Cardiac muscle cell (in vitro differentiated cells and primary cell): ENCODE data around the gene CAMKMT. TPM values are rescaled to one million over a fixed set of nuclear protein-coding genes. Genes with fewer than 3 reads are reported as not detected.

Experiments
- DNase-seq, 2 donors: peaks; one replicate each; pipeline versions ENCODE4 v3.0.0 to v3.0.0-alpha.2; 2010 to 2017; ENCODE audit warnings: low read depth in 1 of 2, low spot score in 1 of 2
- H3K27ac ChIP-seq: fragments of 200-600 bp; sonication (generic); 2 replicates; pipeline ENCODE4 v1.5.1; 2016
- H3K27me3 ChIP-seq: fragments of 200-600 bp; sonication (generic); 2 replicates; pipeline ENCODE4 v1.6.0; 2016; ENCODE audit warnings: control low read depth
- H3K36me3 ChIP-seq: fragments of 200-600 bp; sonication (generic); 2 replicates; pipeline ENCODE4 v1.5.1; 2016; ENCODE audit warnings: control low read depth
- H3K4me1 ChIP-seq: fragments of 200-600 bp; sonication (generic); 2 replicates; pipeline ENCODE4 v1.8.1; 2017; ENCODE audit warnings: low read depth, mild to moderate bottlenecking, mixed run types
- H3K4me3 ChIP-seq: fragments of 200-600 bp; sonication (generic); 2 replicates; pipeline ENCODE4 v1.5.1; 2016; ENCODE audit warnings: mild to moderate bottlenecking
- H3K9me3 ChIP-seq: fragments of 200-600 bp; sonication (generic); 2 replicates; pipeline ENCODE4 v1.5.1; 2017; ENCODE audit warnings: low read depth, mild to moderate bottlenecking, control low read depth
- CTCF ChIP-seq: IDR thresholded peaks from 2 replicates; pipeline ENCODE4 v1.5.1; 2012; ENCODE audit warnings: low read depth, mild to moderate bottlenecking, low read length
- polyA plus RNA-seq: library from polyadenylated mRNA; unstranded; fragments of >200 nt; fragmentation: Nextera tagmentation; extraction: Ambion mirVana; gene quantifications from 2 replicates; pipeline ENCODE4 v1.2.1, GENCODE V29; 2016
- total RNA-seq: library from RNA; depleted of rRNA; stranded (reverse); fragments of >200 nt; gene quantifications from 2 replicates; pipeline ENCODE4 v1.2.3, GENCODE V29; 2016

The CAMKMT gene
- total and polyA plus RNA-seq, 2 experiments from 2014 or later, result 16.9 to 20.6 TPM

GRCh38 chr2:44645937-44646336 is 284.2 kb downstream of the CAMKMT start:
- Histone ChIP-seq H3K9me3 (no peaks in the 10 kb centered on the region), H3K27ac (no peak overlapping the region), H3K27me3 (no peaks in the 10 kb centered on the region), H3K36me3 (no peaks in the 10 kb centered on the region), H3K4me1 (peaks cover 9% of the 10 kb centered on the region), H3K4me3 (no peak overlapping the region)
- TF ChIP-seq CTCF, result no peak
- no peak for DNase-seq

GRCh38 chr2:44649381-44649780 is 287.6 kb downstream of the CAMKMT start:
- H3K4me1 ChIP-seq, result no peaks in the 10 kb centered on the region
- H3K27ac ChIP-seq, result no peak overlapping the region
- H3K36me3 ChIP-seq, result no peaks in the 10 kb centered on the region
- no peak for TF ChIP-seq CTCF
- no peaks in the 10 kb centered on the region for H3K9me3 ChIP-seq
- peak in 1 of 2 donors; percentile 9 for DNase-seq
- no peaks in the 10 kb centered on the region for H3K27me3 ChIP-seq
- H3K4me3 ChIP-seq, result no peak overlapping the region

- no peak for DNase-seq
- Histone ChIP-seq H3K4me3 (no peak overlapping the region), H3K27me3 (no peaks in the 10 kb centered on the region), H3K9me3 (no peaks in the 10 kb centered on the region), H3K4me1 (no peaks in the 10 kb centered on the region), H3K27ac (no peak overlapping the region), H3K36me3 (no peaks in the 10 kb centered on the region)
- TF ChIP-seq CTCF, result no peak
Observed at GRCh38 chr2:44650796-44651195, 289.0 kb downstream of the CAMKMT start.

GRCh38 chr2:44651974-44652373 is 290.2 kb downstream of the CAMKMT start:
- Histone ChIP-seq H3K27ac (no peak overlapping the region), H3K4me1 (no peaks in the 10 kb centered on the region), H3K36me3 (no peaks in the 10 kb centered on the region), H3K27me3 (no peaks in the 10 kb centered on the region), H3K4me3 (no peak overlapping the region), H3K9me3 (no peaks in the 10 kb centered on the region)
- no peak for DNase-seq
- TF ChIP-seq CTCF, result no peak

GRCh38 chr2:44652701-44653100 is 291.0 kb downstream of the CAMKMT start:
- no peak for DNase-seq
- Histone ChIP-seq H3K27me3 (no peaks in the 10 kb centered on the region), H3K27ac (no peak overlapping the region), H3K4me1 (peaks cover 2% of the 10 kb centered on the region), H3K9me3 (no peaks in the 10 kb centered on the region), H3K4me3 (no peak overlapping the region), H3K36me3 (no peaks in the 10 kb centered on the region)
- no peak for TF ChIP-seq CTCF

GRCh38 chr2:44655401-44655864 is 293.7 kb downstream of the CAMKMT start:
- no peak for DNase-seq
- H3K36me3 ChIP-seq, result no peaks in the 10 kb centered on the region
- H3K27ac ChIP-seq, result no peak overlapping the region
- H3K4me1 ChIP-seq, result peaks cover 4% of the 10 kb centered on the region
- no peaks in the 10 kb centered on the region for H3K9me3 ChIP-seq
- no peak overlapping the region for H3K4me3 ChIP-seq
- no peaks in the 10 kb centered on the region for H3K27me3 ChIP-seq
- TF ChIP-seq CTCF, result no peak
